Measurements from ENCODE around the gene MRPS26.

The MRPS26 gene

DNA sequence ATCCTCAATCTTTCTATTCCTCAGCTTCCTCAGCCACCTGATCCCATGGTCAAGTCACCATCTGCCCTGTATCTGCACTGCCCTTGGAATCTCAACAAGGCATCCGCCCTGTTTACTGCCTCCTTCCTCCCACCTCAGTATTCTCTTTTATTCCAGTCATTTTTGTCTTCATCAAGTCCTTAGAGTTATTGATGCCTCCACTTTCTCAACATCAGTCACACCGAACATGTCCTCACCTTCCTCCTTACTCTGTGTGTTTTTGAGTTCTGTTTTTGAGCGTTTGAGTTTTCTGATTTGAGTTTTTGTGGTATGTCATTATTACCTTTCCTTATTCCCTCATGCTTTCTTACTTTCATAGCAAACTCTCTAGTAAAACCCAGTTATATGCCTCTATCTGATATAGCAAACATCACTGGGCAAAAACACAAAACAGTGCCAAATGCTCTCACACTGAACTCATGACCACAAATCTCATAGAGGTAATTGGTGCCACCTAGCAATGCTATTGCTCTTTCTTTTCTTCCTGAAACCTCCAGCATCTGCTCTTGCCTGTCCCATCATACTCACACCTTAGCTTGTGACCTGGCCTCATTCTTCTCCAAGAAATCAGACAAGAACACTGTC, 14.2 kb upstream of the MRPS26 start:
- no peak overlapping the region for H3K27ac Mint-ChIP-seq
- DNase-seq = no peak
- no peaks in the 10 kb centered on the region for H3K9me3 Mint-ChIP-seq
- H3K4me1 Mint-ChIP-seq = no peaks in the 10 kb centered on the region
- no peak for ATAC-seq
- H3K4me3 Mint-ChIP-seq = no peak overlapping the region
- H3K27me3 Mint-ChIP-seq = no peaks in the 10 kb centered on the region

DNA sequence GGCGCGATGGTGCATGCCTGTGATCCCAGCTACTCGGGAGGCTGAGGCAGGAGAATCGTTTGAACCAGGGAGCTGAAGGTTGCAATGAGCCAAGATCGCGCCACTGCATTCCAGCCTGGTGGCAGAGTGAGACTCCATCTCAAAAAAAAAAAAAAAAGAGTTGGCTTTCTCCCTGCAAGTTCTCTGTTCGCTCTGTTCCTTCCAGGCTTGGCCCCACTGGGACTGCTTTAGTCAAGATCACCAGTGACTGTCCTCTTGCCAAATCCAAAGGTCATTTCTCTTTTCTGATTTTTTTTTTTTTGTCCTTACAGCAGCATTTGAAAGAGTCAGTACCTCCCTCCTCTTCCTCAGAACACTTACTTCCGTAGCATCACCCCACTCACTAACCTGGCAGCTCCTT, 13.2 kb upstream of the MRPS26 start:
- Mint-ChIP-seq H3K27me3 (no peaks in the 10 kb centered on the region), H3K27ac (no peak overlapping the region), H3K4me1 (no peaks in the 10 kb centered on the region), H3K4me3 (no peak overlapping the region), H3K9me3 (no peaks in the 10 kb centered on the region)
- DNase-seq (no peak), ATAC-seq (no peak)

DNA sequence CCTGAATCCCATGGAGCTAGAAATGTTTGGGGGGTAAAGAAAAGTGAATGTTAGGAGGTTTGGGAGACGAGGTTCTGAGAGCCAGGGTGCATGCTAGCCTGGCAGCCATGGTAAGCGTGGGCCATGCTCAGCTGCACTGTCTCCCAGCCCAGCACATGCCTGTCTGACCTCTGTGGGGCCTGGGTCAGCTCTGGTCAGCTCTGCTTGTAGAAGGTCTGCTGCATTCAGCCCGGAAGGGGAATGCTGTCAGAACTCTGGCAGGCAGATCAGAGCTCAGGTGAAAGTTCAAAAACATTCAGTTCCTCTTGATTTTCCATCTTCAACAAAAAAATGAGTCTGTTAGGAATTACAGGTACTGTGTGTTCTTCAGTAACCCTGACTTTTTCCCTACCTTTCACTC, 8.2 kb upstream of the MRPS26 start:
- H3K27ac Mint-ChIP-seq = peak overlapping the region in 1 of 2 donors; percentile 20
- H3K4me1 Mint-ChIP-seq = no peaks in the 10 kb centered on the region
- H3K27me3 Mint-ChIP-seq = no peaks in the 10 kb centered on the region
- DNase-seq = no peak
- ATAC-seq = no peak
- no peaks in the 10 kb centered on the region for H3K9me3 Mint-ChIP-seq
- no peak overlapping the region for H3K4me3 Mint-ChIP-seq

- no peaks in the 10 kb centered on the region for H3K4me1 Mint-ChIP-seq
- peak overlapping the region; percentile 3 to 35 for H3K27ac Mint-ChIP-seq
- peak overlapping the region in 1 of 2 donors; percentile 6 for H3K4me3 Mint-ChIP-seq
- ATAC-seq (no peak), DNase-seq (no peak)
- H3K27me3 Mint-ChIP-seq = no peaks in the 10 kb centered on the region
- no peaks in the 10 kb centered on the region for H3K9me3 Mint-ChIP-seq
Measured at GRCh38 chr20:3038454-3038853, 7.4 kb upstream of the MRPS26 start.

- no peaks in the 10 kb centered on the region for H3K4me1 Mint-ChIP-seq
- no peak overlapping the region for H3K4me3 Mint-ChIP-seq
- no peaks in the 10 kb centered on the region for H3K27me3 Mint-ChIP-seq
- no peaks in the 10 kb centered on the region for H3K9me3 Mint-ChIP-seq
- no peak for ATAC-seq
- H3K27ac Mint-ChIP-seq = no peak overlapping the region
- no peak for DNase-seq
Measured at GRCh38 chr20:3039426-3039825, 6.4 kb upstream of the MRPS26 start.

GRCh38 chr20:3040086-3040485, 5.8 kb upstream of the MRPS26 start:
- no peak for ATAC-seq
- H3K27ac Mint-ChIP-seq = no peak overlapping the region

DNA sequence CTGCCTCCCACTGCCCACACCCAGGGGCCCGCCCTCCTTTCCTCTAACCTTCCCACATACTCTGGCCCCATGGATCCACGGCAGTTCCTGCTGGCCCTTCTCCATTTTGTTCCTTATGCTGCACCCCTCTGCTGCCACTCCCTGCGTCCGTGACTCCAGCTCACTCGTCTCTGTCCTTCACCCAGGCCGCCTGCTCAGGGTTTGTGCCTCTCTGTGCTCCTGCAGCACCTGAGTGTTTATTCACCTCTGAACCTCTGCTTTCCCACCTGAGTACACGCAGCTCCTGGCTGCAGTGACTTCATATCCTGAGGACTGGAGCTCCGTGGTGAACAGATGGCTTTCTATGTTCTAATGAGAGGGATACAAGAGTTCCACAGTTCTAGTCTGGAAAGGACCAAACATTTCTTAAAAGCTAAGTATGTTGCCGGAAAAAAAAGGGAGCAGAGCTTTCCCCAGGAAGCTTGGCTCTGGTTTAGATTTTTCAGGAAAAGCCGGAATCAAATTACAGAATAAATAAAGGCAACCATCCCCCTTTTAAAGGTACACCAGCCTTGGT, 3.9 kb upstream of the MRPS26 start:
- H3K4me1 Mint-ChIP-seq = peaks cover 15% of the 10 kb centered on the region
- H3K4me3 Mint-ChIP-seq = no peak overlapping the region
- DNase-seq = no peak
- H3K27me3 Mint-ChIP-seq = no peaks in the 10 kb centered on the region
- peak overlapping the region; percentile 5 to 42 for H3K27ac Mint-ChIP-seq
- no peaks in the 10 kb centered on the region for H3K9me3 Mint-ChIP-seq
- ATAC-seq = no peak

More at GRCh38 chr20:3040086-3040485, 5.8 kb upstream of the MRPS26 start:
- Mint-ChIP-seq H3K4me3 (no peak overlapping the region), H3K4me1 (peaks cover 4% of the 10 kb centered on the region), H3K9me3 (no peaks in the 10 kb centered on the region), H3K27me3 (no peaks in the 10 kb centered on the region)
- DNase-seq = no peak

DNA sequence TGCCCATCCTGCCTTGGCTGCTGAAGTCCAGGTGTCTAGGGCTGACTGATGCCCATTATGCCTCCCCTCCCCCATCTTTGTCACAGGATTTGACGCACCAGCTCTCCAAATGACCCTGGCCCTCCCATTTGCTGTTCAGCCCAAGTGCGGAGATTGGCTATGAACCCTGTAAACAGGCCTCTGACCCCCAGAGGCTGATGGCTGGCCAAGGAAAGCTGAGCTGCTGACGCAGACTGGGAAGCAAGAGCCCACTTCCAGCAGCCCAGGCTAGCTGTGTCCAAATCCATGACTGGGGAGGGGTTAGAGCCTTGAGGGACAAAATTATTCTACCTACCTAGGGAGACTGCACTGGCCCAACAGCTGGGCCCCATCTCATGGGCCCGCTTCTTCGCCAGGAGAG, 3.2 kb upstream of the MRPS26 start:
- Mint-ChIP-seq H3K27ac (no peak overlapping the region), H3K4me3 (no peak overlapping the region), H3K27me3 (no peaks in the 10 kb centered on the region), H3K9me3 (no peaks in the 10 kb centered on the region), H3K4me1 (peaks cover 22% of the 10 kb centered on the region)
- no peak for ATAC-seq
- DNase-seq = no peak

- no peaks in the 10 kb centered on the region for H3K27me3 Mint-ChIP-seq
- no peaks in the 10 kb centered on the region for H3K9me3 Mint-ChIP-seq
- H3K4me1 Mint-ChIP-seq = peaks cover 29% of the 10 kb centered on the region
- ATAC-seq (no peak), DNase-seq (no peak)
- peak within 1 kb of the TSS in 1 of 2 donors; percentile 36 for H3K4me3 Mint-ChIP-seq
- peak within 1 kb of the TSS in 1 of 2 donors; percentile 59 for H3K27ac Mint-ChIP-seq
Measured at GRCh38 chr20:3043322-3043721, 2.5 kb upstream of the MRPS26 start, which contains the start of gene GNRH2. Gene GNRH2, plus strand, starts transcription at chr20:3043622. Its CDS starts 793 bp downstream, at chr20:3044415.

DNA sequence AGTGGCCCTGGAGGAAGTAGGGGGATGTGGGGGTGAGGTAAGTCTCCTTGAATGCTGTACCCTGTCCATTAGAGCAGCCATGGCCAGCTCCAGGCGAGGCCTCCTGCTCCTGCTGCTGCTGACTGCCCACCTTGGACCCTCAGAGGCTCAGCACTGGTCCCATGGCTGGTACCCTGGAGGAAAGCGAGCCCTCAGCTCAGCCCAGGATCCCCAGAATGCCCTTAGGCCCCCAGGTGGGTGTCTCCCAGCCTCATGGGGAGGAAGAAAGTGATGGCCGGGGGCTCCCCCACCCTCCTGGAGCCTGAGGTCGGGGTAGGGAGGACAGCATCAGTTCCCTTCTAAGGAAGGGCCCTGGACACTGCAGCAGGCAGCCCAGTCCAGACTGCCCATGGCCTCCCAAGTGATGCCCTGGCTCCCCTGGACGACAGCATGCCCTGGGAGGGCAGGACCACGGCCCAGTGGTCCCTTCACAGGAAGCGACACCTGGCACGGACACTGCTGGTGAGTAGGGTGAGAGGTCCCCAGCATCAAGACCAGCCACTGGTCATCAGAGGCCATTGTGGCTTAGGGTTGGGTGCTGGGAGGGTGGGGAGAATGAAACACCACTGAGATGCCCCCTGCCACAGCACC, 1.4 kb upstream of the MRPS26 start:
- DNase-seq = no peak

GRCh38 chr20:3045042-3045815, 623 bp upstream of the MRPS26 start:
- Mint-ChIP-seq H3K4me1 (peaks cover 33% of the 10 kb centered on the region), H3K4me3 (peak overlapping the region; percentile 82 to 99), H3K27me3 (no peaks in the 10 kb centered on the region), H3K27ac (peak overlapping the region; percentile 89 to 90), H3K9me3 (no peaks in the 10 kb centered on the region)
- ATAC-seq (peak; percentile 62), DNase-seq (peak in 1 of 2 donors; percentile 64)

More for the DNA sequence above, 1.4 kb upstream of the MRPS26 start:
- Mint-ChIP-seq H3K27ac (peak overlapping the region in 1 of 2 donors; percentile 59), H3K9me3 (no peaks in the 10 kb centered on the region), H3K4me3 (peak overlapping the region; percentile 36 to 82), H3K27me3 (no peaks in the 10 kb centered on the region), H3K4me1 (peaks cover 33% of the 10 kb centered on the region)
- no peak for ATAC-seq

- Mint-ChIP-seq H3K4me1 (peaks cover 43% of the 10 kb centered on the region), H3K27ac (peak overlapping the region; percentile 84 to 90), H3K27me3 (no peaks in the 10 kb centered on the region), H3K9me3 (no peaks in the 10 kb centered on the region), H3K4me3 (peak overlapping the region; percentile 82 to 99)
- ATAC-seq = peak; percentile 4
- DNase-seq = peak in 1 of 2 donors; percentile 24
Measured at GRCh38 chr20:3046677-3047462, 1.0 kb downstream of the MRPS26 start.

- Mint-ChIP-seq H3K9me3 (no peaks in the 10 kb centered on the region), H3K27ac (peak overlapping the region in 1 of 2 donors; percentile 42), H3K4me1 (peaks cover 44% of the 10 kb centered on the region), H3K27me3 (no peaks in the 10 kb centered on the region), H3K4me3 (peak overlapping the region; percentile 45 to 99)
- DNase-seq (no peak), ATAC-seq (no peak)
Measured at GRCh38 chr20:3047486-3048419, 1.9 kb downstream of the MRPS26 start.

- ATAC-seq = peak; percentile 65
- DNase-seq = no peak
- Mint-ChIP-seq H3K9me3 (no peaks in the 10 kb centered on the region), H3K4me3 (no peak overlapping the region), H3K4me1 (peaks cover 33% of the 10 kb centered on the region), H3K27me3 (no peaks in the 10 kb centered on the region), H3K27ac (peak overlapping the region in 1 of 2 donors; percentile 40)
Measured at GRCh38 chr20:3051385-3052019, 5.7 kb downstream of the MRPS26 start.
